ENCODE results near the gene MEGF6. TPM values are rescaled to one million over a fixed set of nuclear protein-coding genes. Genes with fewer than 3 reads are reported as not detected.

MEGF6 gene
- total RNA-seq, 6 experiments from 2014 or later: 20.3 to 39.2 (median 23.0) TPM

- Mint-ChIP-seq H3K4me3 (no peak overlapping the region), H3K36me3 (ENCODE audit: low read depth) (no peaks in the 10 kb centered on the region), H3K27me3 (ENCODE audit: insufficient read depth) (peaks cover 7% of the 10 kb centered on the region), H3K27ac (no peak overlapping the region), H3K9me3 (no peaks in the 10 kb centered on the region), H3K4me1 (ENCODE audit: low read depth) (peaks cover 28% of the 10 kb centered on the region)
- DNase-seq: peak; percentile 70
- TF ChIP-seq CTCF (IDR thresholded peaks at IDR 0.05): peak; percentile 93
Measured at GRCh38 chr1:3618881-3619671, 7.8 kb upstream of the MEGF6 start.

GRCh38 chr1:3618531-3618880, 7.2 kb upstream of the MEGF6 start:
- no peaks in the 10 kb centered on the region for H3K36me3 Mint-ChIP-seq (ENCODE audit: low read depth)
- TF ChIP-seq CTCF (IDR thresholded peaks at IDR 0.05): no peak
- no peak overlapping the region for H3K4me3 Mint-ChIP-seq
- peaks cover 9% of the 10 kb centered on the region for H3K27me3 Mint-ChIP-seq (ENCODE audit: insufficient read depth)
- no peak overlapping the region for H3K27ac Mint-ChIP-seq
- DNase-seq: no peak
- peaks cover 28% of the 10 kb centered on the region for H3K4me1 Mint-ChIP-seq (ENCODE audit: low read depth)
- no peaks in the 10 kb centered on the region for H3K9me3 Mint-ChIP-seq

- Mint-ChIP-seq H3K4me3 (no peak overlapping the region), H3K36me3 (ENCODE audit: low read depth) (no peaks in the 10 kb centered on the region), H3K4me1 (ENCODE audit: low read depth) (peaks cover 27% of the 10 kb centered on the region), H3K27ac (no peak overlapping the region), H3K9me3 (no peaks in the 10 kb centered on the region), H3K27me3 (ENCODE audit: insufficient read depth) (peaks cover 9% of the 10 kb centered on the region)
- no peak for DNase-seq
- no peak for TF ChIP-seq CTCF (IDR thresholded peaks at IDR 0.05)
Measured at GRCh38 chr1:3617806-3618345, 6.6 kb upstream of the MEGF6 start.

- Mint-ChIP-seq H3K4me1 (ENCODE audit: low read depth) (peaks cover 20% of the 10 kb centered on the region), H3K9me3 (no peaks in the 10 kb centered on the region), H3K4me3 (no peak overlapping the region), H3K36me3 (ENCODE audit: low read depth) (no peaks in the 10 kb centered on the region), H3K27ac (no peak overlapping the region), H3K27me3 (ENCODE audit: insufficient read depth) (peaks cover 15% of the 10 kb centered on the region)
- no peak for TF ChIP-seq CTCF (IDR thresholded peaks at IDR 0.05)
- no peak for DNase-seq
Measured at GRCh38 chr1:3616861-3617260, 5.6 kb upstream of the MEGF6 start.

GRCh38 chr1:3614755-3615742, 3.7 kb upstream of the MEGF6 start:
- H3K27ac Mint-ChIP-seq: no peak overlapping the region
- peaks cover 17% of the 10 kb centered on the region for H3K27me3 Mint-ChIP-seq (ENCODE audit: insufficient read depth)
- peak; percentile 85 for TF ChIP-seq CTCF (IDR thresholded peaks at IDR 0.05)
- no peaks in the 10 kb centered on the region for H3K9me3 Mint-ChIP-seq
- H3K4me1 Mint-ChIP-seq (ENCODE audit: low read depth): peaks cover 20% of the 10 kb centered on the region
- no peak overlapping the region for H3K4me3 Mint-ChIP-seq
- no peaks in the 10 kb centered on the region for H3K36me3 Mint-ChIP-seq (ENCODE audit: low read depth)
- DNase-seq: no peak

Measured in HFFc6 (cell line).